Keratinocyte (primary cell): ENCODE data around the gene HDHD5. TPM values are rescaled to one million over a fixed set of nuclear protein-coding genes. Genes with fewer than 3 reads are reported as not detected.

Source experiments
- DNase-seq: peaks from one replicate; pipeline ENCODE4 v3.0.0-alpha.2; 2011; ENCODE audit warnings: low read depth, missing footprints, low spot score
- FAIRE-seq: peaks from 2 replicates; lab custom pipeline; 2011; peaks lifted over from hg19 to GRCh38; lab: Jason Lieb, UNC
- H2AFZ ChIP-seq: 2 replicates; pipeline ENCODE4 v1.6.0; 2012; ENCODE audit warnings: low read length, control low read depth, inconsistent platforms; ENCODE audit not compliant: control insufficient read depth
- H3K27ac ChIP-seq: 2 replicates; pipeline ENCODE4 v1.5.1; 2011; ENCODE audit warnings: low read length; ENCODE audit not compliant: control insufficient read depth, insufficient read depth
- H3K27me3 ChIP-seq: 3 replicates; pipeline ENCODE4 v1.6.0; 2011; ENCODE audit warnings: low read length; ENCODE audit not compliant: control insufficient read depth, insufficient read depth; ENCODE audit errors: extremely low read depth
- H3K36me3 ChIP-seq, 2 experiments: 2 replicates in 1 of 2; 3 replicates in 1 of 2; pipeline ENCODE4 v1.5.1; 2011; ENCODE audit warnings: low read length in 2 of 2, mild to moderate bottlenecking in 1 of 2; ENCODE audit not compliant: control insufficient read depth in 2 of 2, insufficient read depth in 2 of 2; ENCODE audit errors: extremely low read depth in 1 of 2
- H3K4me1 ChIP-seq: 3 replicates; pipeline ENCODE4 v1.5.1; 2011; ENCODE audit warnings: low read length; ENCODE audit not compliant: control insufficient read depth, insufficient read depth; ENCODE audit errors: extremely low read depth
- H3K4me2 ChIP-seq: 3 replicates; pipeline ENCODE4 v1.6.0; 2011; ENCODE audit warnings: low read depth, low read length; ENCODE audit not compliant: control insufficient read depth, insufficient read depth; ENCODE audit errors: extremely low read depth
- H3K4me3 ChIP-seq, 3 experiments: fragments of 200-600 bp in 1 of 3; sonication (generic) in 1 of 3; 2 replicates in 2 of 3; 3 replicates in 1 of 3; pipeline ENCODE4 v1.5.1; 2011 to 2016; ENCODE audit warnings: low read length in 3 of 3, mild to moderate bottlenecking in 3 of 3, control low read depth in 2 of 3, inconsistent platforms in 1 of 3, low read depth in 1 of 3, mixed read lengths in 1 of 3, mixed run types in 1 of 3, moderate library complexity in 1 of 3; ENCODE audit not compliant: control insufficient read depth in 2 of 3, insufficient read depth in 2 of 3; ENCODE audit errors: extremely low read depth in 1 of 3
- H3K79me2 ChIP-seq: 2 replicates; pipeline ENCODE4 v1.6.0; 2012; ENCODE audit warnings: low read length; ENCODE audit not compliant: control insufficient read depth, insufficient read depth
- H3K9ac ChIP-seq: 3 replicates; pipeline ENCODE4 v1.6.0; 2011; ENCODE audit warnings: low read length; ENCODE audit not compliant: control insufficient read depth, insufficient read depth; ENCODE audit errors: extremely low read depth
- H3K9me1 ChIP-seq: 3 replicates; pipeline ENCODE4 v1.6.0; 2011; ENCODE audit warnings: low read length; ENCODE audit not compliant: control insufficient read depth, insufficient read depth; ENCODE audit errors: extremely low read depth
- H3K9me3 ChIP-seq: 2 replicates; pipeline ENCODE4 v1.5.1; 2012; ENCODE audit warnings: low read depth, low read length; ENCODE audit not compliant: control insufficient read depth
- H4K20me1 ChIP-seq: 3 replicates; pipeline ENCODE4 v1.6.0; 2011; ENCODE audit warnings: low read length; ENCODE audit not compliant: control insufficient read depth, insufficient read depth; ENCODE audit errors: extremely low read depth
- CTCF ChIP-seq, 3 experiments: IDR thresholded peaks in 1 of 3; conservative IDR thresholded peaks in 1 of 3; optimal IDR thresholded peaks in 1 of 3; 2 replicates in 2 of 3; 3 replicates in 1 of 3; pipeline versions ENCODE3 to v1.5.1; 2011; ENCODE audit warnings: low read length in 3 of 3, mild to moderate bottlenecking in 3 of 3, moderate library complexity in 2 of 3, control low read depth in 1 of 3, inconsistent platforms in 1 of 3; ENCODE audit not compliant: insufficient read depth in 2 of 3; ENCODE audit errors: extremely low read depth in 1 of 3
- EZH2 ChIP-seq: IDR thresholded peaks from one replicate; pipeline ENCODE4 v1.6.1; 2012; ENCODE audit warnings: inconsistent platforms, mild to moderate bottlenecking, low read length, moderate library complexity
- dilution Hi-C: fragments of 300-500 bp; cut with MboI; formaldehyde crosslinking; loops from one replicate; pipeline ENCODE4 v1.7.0; 2020; ENCODE audit warnings: low sequenced_read_pairs; ENCODE audit not compliant: extremely low pct_ligation_motif_present
- polyA plus RNA-seq, 5 experiments: library from polyadenylated mRNA; depleted of rRNA in 3 of 5; stranded (reverse) in 3 of 5; stranded (forward) in 1 of 5; unstranded in 1 of 5; fragments of >200 nt; gene quantifications; 1 replicate in 1 of 5; 2 replicates in 3 of 5; 3 replicates in 1 of 5; pipeline versions ENCODE4 v1.2.1 to v1.2.3, GENCODE V29; 2011 to 2012; ENCODE audit warnings: missing spikeins in 2 of 5, low read depth in 1 of 5, low replicate concordance in 1 of 5

Gene HDHD5
- polyA plus RNA-seq, 1 donor (not counting 4 experiments of a cell fraction or from before 2014, with no cell fraction given): 22.6 TPM

GRCh38 chr22:17201285-17201945 is 42.3 kb upstream of the HDHD5 start:
- Histone ChIP-seq H3K4me2 (no peak overlapping the region), H3K9me1 (no peaks in the 10 kb centered on the region), H4K20me1 (no peaks in the 10 kb centered on the region), H2AFZ (no peak overlapping the region), H3K4me1 (no peaks in the 10 kb centered on the region), H3K27ac (no peak overlapping the region), H3K27me3 (peaks cover 20% of the 10 kb centered on the region), H3K9ac (no peak overlapping the region), H3K79me2 (no peaks in the 10 kb centered on the region), H3K36me3 (no peaks in the 10 kb centered on the region), H3K9me3 (no peaks in the 10 kb centered on the region), H3K4me3 (no peak overlapping the region)
- dilution Hi-C loops: no loop called here
- FAIRE-seq (no peak), DNase-seq (no peak)
- TF ChIP-seq CTCF (optimal IDR thresholded peaks at IDR 0.05 in 1 of 3, IDR thresholded peaks at IDR 0.05 in 1 of 3, conservative IDR thresholded peaks at IDR 0.05 in 1 of 3; ENCODE audit: extremely low read depth in 1 of 3, insufficient read depth in 2 of 3, low read length in 3 of 3) (no peak), EZH2 (no peak)

GRCh38 chr22:17199003-17199731 is 40.1 kb upstream of the HDHD5 start:
- Histone ChIP-seq H3K9me3 (no peaks in the 10 kb centered on the region), H3K27ac (no peak overlapping the region)
- no peak for FAIRE-seq

More at GRCh38 chr22:17199003-17199731, 40.1 kb upstream of the HDHD5 start:
- DNase-seq: no peak
- Histone ChIP-seq H3K9me1 (no peaks in the 10 kb centered on the region), H4K20me1 (no peaks in the 10 kb centered on the region), H3K4me1 (no peaks in the 10 kb centered on the region), H3K36me3 (no peaks in the 10 kb centered on the region), H3K27me3 (peaks cover 20% of the 10 kb centered on the region), H3K9ac (no peak overlapping the region), H3K4me3 (no peak overlapping the region), H3K79me2 (no peaks in the 10 kb centered on the region), H3K4me2 (no peak overlapping the region), H2AFZ (peak overlapping the region; percentile 16)
- no peak for TF ChIP-seq EZH2
- TF ChIP-seq CTCF (optimal IDR thresholded peaks at IDR 0.05 in 1 of 3, IDR thresholded peaks at IDR 0.05 in 1 of 3, conservative IDR thresholded peaks at IDR 0.05 in 1 of 3; ENCODE audit: extremely low read depth in 1 of 3, insufficient read depth in 2 of 3, low read length in 3 of 3): no peak
- dilution Hi-C loops: no loop called here
